OCI-LY3 (cell line): ENCODE data around the gene BANF2.

Source experiments
- H2AFZ ChIP-seq: fragments of 200-600, 300-600 bp; shearing (Covaris generic); 2 replicates; pipeline ENCODE4 v1.6.0; 2014; ENCODE audit warnings: antibody characterized with exemption, low read depth, low read length
- H3K27ac ChIP-seq: fragments of 200-600, 300-600 bp; sonication (generic); 2 replicates; pipeline ENCODE4 v1.5.1; 2014; ENCODE audit warnings: mild to moderate bottlenecking, low read length, moderate library complexity, mixed read lengths
- H3K27me3 ChIP-seq: fragments of 200-600, 300-600 bp; sonication (generic); 2 replicates; pipeline ENCODE4 v1.6.1; 2014; ENCODE audit warnings: low read depth, low read length, mixed read lengths
- H3K36me3 ChIP-seq: fragments of 200-600, 300-600 bp; sonication (generic); replicated peaks from 2 replicates; pipeline ENCODE3; 2014; ENCODE audit warnings: low read depth, low read length, mixed read lengths
- H3K4me1 ChIP-seq: fragments of 300-600, 200-600 bp; sonication (generic); 2 replicates; pipeline ENCODE4 v1.6.1; 2014; ENCODE audit warnings: low read length, mixed read lengths
- H3K4me2 ChIP-seq: fragments of 200-600, 300-600 bp; sonication (generic); 2 replicates; pipeline ENCODE4 v1.6.1; 2014; ENCODE audit warnings: low read length, mixed read lengths
- H3K4me3 ChIP-seq: fragments of 300-600, 200-600 bp; sonication (generic); 2 replicates; pipeline ENCODE4 v1.5.1; 2014; ENCODE audit warnings: antibody characterized with exemption, mild to moderate bottlenecking, low read length, moderate library complexity
- H3K79me2 ChIP-seq: fragments of 300-600, 200-600 bp; shearing (Covaris generic); 2 replicates; pipeline ENCODE4 v1.6.1; 2014; ENCODE audit warnings: mild to moderate bottlenecking, low read length, mixed read lengths
- H3K9ac ChIP-seq: fragments of 300-600, 200-600 bp; shearing (Covaris generic); 2 replicates; pipeline ENCODE4 v1.6.0; 2014; ENCODE audit warnings: mild to moderate bottlenecking, low read length, moderate library complexity
- H3K9me3 ChIP-seq: fragments of 200-600, 300-600 bp; shearing (Covaris generic); 2 replicates; pipeline ENCODE4 v1.6.1; 2014; ENCODE audit warnings: low read length, mixed read lengths; ENCODE audit not compliant: insufficient read depth
- H4K20me1 ChIP-seq: fragments of 200-600, 300-600 bp; sonication (generic); 2 replicates; pipeline ENCODE4 v1.6.1; 2016; ENCODE audit warnings: low read length, mixed read lengths; ENCODE audit not compliant: insufficient read depth
- CTCF ChIP-seq: fragments of 200-600, 300-600 bp; sonication (generic); IDR thresholded peaks from 2 replicates; pipeline ENCODE4 v1.5.1; 2014; ENCODE audit warnings: antibody characterized with exemption, low read length, low read depth
- EZH2phosphoT487 ChIP-seq: fragments of 200-600 bp; shearing (Covaris generic); IDR thresholded peaks from 2 replicates; pipeline ENCODE4 v1.6.1; 2018; ENCODE audit warnings: antibody characterized with exemption, mixed run types, low read depth

The BANF2 gene

GRCh38 chr20:17663040-17663399 lies 36.7 kb upstream of the BANF2 start:
- H3K79me2 ChIP-seq: no peaks in the 10 kb centered on the region
- peaks cover 22% of the 10 kb centered on the region for H4K20me1 ChIP-seq
- H3K4me3 ChIP-seq: no peak overlapping the region
- H2AFZ ChIP-seq: no peak overlapping the region
- H3K4me1 ChIP-seq: no peaks in the 10 kb centered on the region
- no peaks in the 10 kb centered on the region for H3K27me3 ChIP-seq
- no peak overlapping the region for H3K9ac ChIP-seq
- no peak overlapping the region for H3K27ac ChIP-seq
- no peak overlapping the region for H3K4me2 ChIP-seq
- no peaks in the 10 kb centered on the region for H3K9me3 ChIP-seq
- TF ChIP-seq EZH2phosphoT487 (no peak), CTCF (no peak)
- H3K36me3 ChIP-seq: peaks cover 7% of the 10 kb centered on the region

- no peak overlapping the region for H3K27ac ChIP-seq
- peaks cover 3% of the 10 kb centered on the region for H3K36me3 ChIP-seq
- no peaks in the 10 kb centered on the region for H3K27me3 ChIP-seq
- no peaks in the 10 kb centered on the region for H3K79me2 ChIP-seq
- H3K4me2 ChIP-seq: no peak overlapping the region
- H3K4me1 ChIP-seq: no peaks in the 10 kb centered on the region
- no peaks in the 10 kb centered on the region for H3K9me3 ChIP-seq
- H3K9ac ChIP-seq: no peak overlapping the region
- TF ChIP-seq EZH2phosphoT487 (no peak), CTCF (no peak)
- no peak overlapping the region for H3K4me3 ChIP-seq
- H4K20me1 ChIP-seq: peaks cover 22% of the 10 kb centered on the region
- H2AFZ ChIP-seq: no peak overlapping the region
Measured at GRCh38 chr20:17663486-17663885, 36.3 kb upstream of the BANF2 start.

- peaks cover 22% of the 10 kb centered on the region for H4K20me1 ChIP-seq
- no peaks in the 10 kb centered on the region for H3K27me3 ChIP-seq
- H3K9ac ChIP-seq: no peak overlapping the region
- no peak overlapping the region for H3K4me2 ChIP-seq
- no peak overlapping the region for H3K27ac ChIP-seq
- no peaks in the 10 kb centered on the region for H3K36me3 ChIP-seq
- no peak overlapping the region for H2AFZ ChIP-seq
- TF ChIP-seq EZH2phosphoT487 (no peak), CTCF (no peak)
- H3K79me2 ChIP-seq: no peaks in the 10 kb centered on the region
- H3K9me3 ChIP-seq: no peaks in the 10 kb centered on the region
- H3K4me3 ChIP-seq: no peak overlapping the region
- H3K4me1 ChIP-seq: no peaks in the 10 kb centered on the region
Measured at GRCh38 chr20:17664025-17664633, 35.6 kb upstream of the BANF2 start.

GRCh38 chr20:17665756-17666155 lies 34.0 kb upstream of the BANF2 start:
- Histone ChIP-seq H4K20me1 (peaks cover 16% of the 10 kb centered on the region), H3K27ac (no peak overlapping the region), H3K4me1 (peaks cover 2% of the 10 kb centered on the region), H3K9ac (no peak overlapping the region), H3K36me3 (no peaks in the 10 kb centered on the region), H3K4me2 (no peak overlapping the region), H2AFZ (no peak overlapping the region), H3K27me3 (no peaks in the 10 kb centered on the region), H3K4me3 (no peak overlapping the region), H3K79me2 (no peaks in the 10 kb centered on the region), H3K9me3 (no peaks in the 10 kb centered on the region)
- no peak for TF ChIP-seq CTCF
- no peak for TF ChIP-seq EZH2phosphoT487
